ENCODE results near the gene PLCD1.
"Not testable (repeated sequence)": the region's sequence is repeated elsewhere in the genome, so short reads cannot be mapped to it uniquely, and the experiment has no call there.

Gene PLCD1

GRCh38 chr3:37973246-37974054, 56.0 kb downstream of the PLCD1 start:
- no peak for DNase-seq (ENCODE audit: insufficient read length)
- FAIRE-seq, result no peak
- no peak for TF ChIP-seq POLR2A (IDR thresholded peaks at IDR 0.05; ENCODE audit: low read depth, low read length)
- TF ChIP-seq TAF1 (IDR thresholded peaks at IDR 0.05; ENCODE audit: borderline replicate concordance, low read depth, low read length), result no peak
- no peak for TF ChIP-seq POLR2AphosphoS5 (IDR thresholded peaks at IDR 0.05; ENCODE audit: low read depth, low read length)

- DNase-seq (ENCODE audit: insufficient read length); FAIRE-seq: not testable (repeated sequence)
These were observed 57.4 kb downstream of the PLCD1 start for GRCh38 chr3:37972056-37972455.

- DNase-seq (ENCODE audit: insufficient read length) (no peak), FAIRE-seq (no peak)
- TF ChIP-seq POLR2AphosphoS5 (IDR thresholded peaks at IDR 0.05; ENCODE audit: low read depth, low read length) (no peak), POLR2A (IDR thresholded peaks at IDR 0.05; ENCODE audit: low read depth, low read length) (no peak)
These were observed 58.0 kb downstream of the PLCD1 start for GRCh38 chr3:37971467-37971866.

GRCh38 chr3:37970802-37971201, 58.6 kb downstream of the PLCD1 start:
- TF ChIP-seq POLR2AphosphoS5 (IDR thresholded peaks at IDR 0.05; ENCODE audit: low read depth, low read length) (no peak), TAF1 (IDR thresholded peaks at IDR 0.05; ENCODE audit: borderline replicate concordance, low read depth, low read length) (no peak), POLR2A (IDR thresholded peaks at IDR 0.05; ENCODE audit: low read depth, low read length) (no peak)
- DNase-seq (ENCODE audit: insufficient read length) (no peak), FAIRE-seq (no peak)

- FAIRE-seq, result no peak
- TF ChIP-seq POLR2A (IDR thresholded peaks at IDR 0.05; ENCODE audit: low read depth, low read length) (no peak), TAF1 (IDR thresholded peaks at IDR 0.05; ENCODE audit: borderline replicate concordance, low read depth, low read length) (no peak), POLR2AphosphoS5 (IDR thresholded peaks at IDR 0.05; ENCODE audit: low read depth, low read length) (no peak)
- no peak for DNase-seq (ENCODE audit: insufficient read length)
These were observed 59.8 kb downstream of the PLCD1 start for GRCh38 chr3:37969596-37970100.

- TF ChIP-seq POLR2AphosphoS5 (IDR thresholded peaks at IDR 0.05; ENCODE audit: low read depth, low read length) (no peak), POLR2A (IDR thresholded peaks at IDR 0.05; ENCODE audit: low read depth, low read length) (no peak), TAF1 (IDR thresholded peaks at IDR 0.05; ENCODE audit: borderline replicate concordance, low read depth, low read length) (no peak)
- DNase-seq (ENCODE audit: insufficient read length) (no peak), FAIRE-seq (no peak)
These were observed 60.4 kb downstream of the PLCD1 start for GRCh38 chr3:37968813-37969595.

- DNase-seq (ENCODE audit: insufficient read length) (no peak), FAIRE-seq (no peak)
- no peak for TF ChIP-seq POLR2A (IDR thresholded peaks at IDR 0.05; ENCODE audit: low read depth, low read length)
- no peak for TF ChIP-seq POLR2AphosphoS5 (IDR thresholded peaks at IDR 0.05; ENCODE audit: low read depth, low read length)
- TF ChIP-seq TAF1 (IDR thresholded peaks at IDR 0.05; ENCODE audit: borderline replicate concordance, low read depth, low read length), result no peak
These were observed 61.2 kb downstream of the PLCD1 start for GRCh38 chr3:37968199-37968598.

- DNase-seq (ENCODE audit: insufficient read length) (peak; percentile 42), FAIRE-seq (peak; percentile 71)
These were observed 62.1 kb downstream of the PLCD1 start for GRCh38 chr3:37967260-37967881.

GRCh38 chr3:37964716-37965115, 64.7 kb downstream of the PLCD1 start:
- TF ChIP-seq TAF1 (IDR thresholded peaks at IDR 0.05; ENCODE audit: borderline replicate concordance, low read depth, low read length) (no peak), POLR2A (IDR thresholded peaks at IDR 0.05; ENCODE audit: low read depth, low read length) (no peak), POLR2AphosphoS5 (IDR thresholded peaks at IDR 0.05; ENCODE audit: low read depth, low read length) (no peak)
- DNase-seq (ENCODE audit: insufficient read length) (no peak), FAIRE-seq (no peak)

More at GRCh38 chr3:37967260-37967881, 62.1 kb downstream of the PLCD1 start:
- TF ChIP-seq POLR2A (IDR thresholded peaks at IDR 0.05; ENCODE audit: low read depth, low read length) (no peak), TAF1 (IDR thresholded peaks at IDR 0.05; ENCODE audit: borderline replicate concordance, low read depth, low read length) (no peak), POLR2AphosphoS5 (IDR thresholded peaks at IDR 0.05; ENCODE audit: low read depth, low read length) (no peak)

- DNase-seq (ENCODE audit: insufficient read length) (no peak), FAIRE-seq (no peak)
- TF ChIP-seq TAF1 (IDR thresholded peaks at IDR 0.05; ENCODE audit: borderline replicate concordance, low read depth, low read length) (no peak), POLR2A (IDR thresholded peaks at IDR 0.05; ENCODE audit: low read depth, low read length) (no peak), POLR2AphosphoS5 (IDR thresholded peaks at IDR 0.05; ENCODE audit: low read depth, low read length) (no peak)
These were observed 65.3 kb downstream of the PLCD1 start for GRCh38 chr3:37964146-37964545.

- no peak for FAIRE-seq
- no peak for TF ChIP-seq POLR2AphosphoS5 (IDR thresholded peaks at IDR 0.05; ENCODE audit: low read depth, low read length)
- TF ChIP-seq POLR2A (IDR thresholded peaks at IDR 0.05; ENCODE audit: low read depth, low read length), result no peak
- TF ChIP-seq TAF1 (IDR thresholded peaks at IDR 0.05; ENCODE audit: borderline replicate concordance, low read depth, low read length), result no peak
- DNase-seq (ENCODE audit: insufficient read length), result no peak
These were observed 65.8 kb downstream of the PLCD1 start for GRCh38 chr3:37963635-37964034.
